ENCODE data around the gene NDUFAF3.

NDUFAF3 gene

GRCh38 chr3:49021813-49022687, at the start of gene NDUFAF3:
Gene NDUFAF3 (plus strand): TSS chr3:49022121. CDS start chr3:49022145, 24 bp downstream.
- peak; percentile 83 for DNase-seq (ENCODE audit: low read depth)

- no peak for DNase-seq (ENCODE audit: low read depth)
Measured at GRCh38 chr3:48974076-48974864, 47.7 kb upstream of the NDUFAF3 start.

- no peak for DNase-seq (ENCODE audit: low read depth)
Measured at GRCh38 chr3:48979451-48979850, 42.5 kb upstream of the NDUFAF3 start.

- no peak for DNase-seq (ENCODE audit: low read depth)
Measured at GRCh38 chr3:48980295-48980694, 41.6 kb upstream of the NDUFAF3 start.

- no peak for DNase-seq (ENCODE audit: low read depth)
Measured at GRCh38 chr3:48982016-48982415, 39.9 kb upstream of the NDUFAF3 start.

- no peak for DNase-seq (ENCODE audit: low read depth)
Measured at GRCh38 chr3:48982686-48983085, 39.2 kb upstream of the NDUFAF3 start.

- DNase-seq (ENCODE audit: low read depth): no peak
Measured at GRCh38 chr3:48983096-48983495, 38.8 kb upstream of the NDUFAF3 start.

GRCh38 chr3:48984663-48985062, 37.3 kb upstream of the NDUFAF3 start:
- DNase-seq (ENCODE audit: low read depth): no peak

- no peak for DNase-seq (ENCODE audit: low read depth)
Measured at GRCh38 chr3:48985831-48986376, 36.0 kb upstream of the NDUFAF3 start.

GRCh38 chr3:48989126-48989795, 32.7 kb upstream of the NDUFAF3 start:
- no peak for DNase-seq (ENCODE audit: low read depth)

GRCh38 chr3:48989796-48990635, 31.9 kb upstream of the NDUFAF3 start, which contains the start of gene P4HTM:
Gene P4HTM (plus strand): TSS chr3:48990241. CDS start chr3:48990257, 16 bp downstream.
- DNase-seq (ENCODE audit: low read depth): peak; percentile 78

GRCh38 chr3:48990636-48991469, 31.1 kb upstream of the NDUFAF3 start:
- DNase-seq (ENCODE audit: low read depth): peak; percentile 15

- DNase-seq (ENCODE audit: low read depth): no peak
Measured at GRCh38 chr3:48991851-48992545, 29.9 kb upstream of the NDUFAF3 start.

GRCh38 chr3:48993834-48994233, 28.1 kb upstream of the NDUFAF3 start:
- no peak for DNase-seq (ENCODE audit: low read depth)

GRCh38 chr3:48996640-48997039, 25.3 kb upstream of the NDUFAF3 start:
- no peak for DNase-seq (ENCODE audit: low read depth)

- DNase-seq (ENCODE audit: low read depth): no peak
Measured at GRCh38 chr3:48997102-48997635, 24.8 kb upstream of the NDUFAF3 start.

- DNase-seq (ENCODE audit: low read depth): no peak
Measured at GRCh38 chr3:48997714-48998637, 23.9 kb upstream of the NDUFAF3 start.

All from stimulated activated CD8-positive, alpha-beta memory T cell treated with anti-CD3 and anti-CD28 coated beads, Interleukin-12 subunit alpha, Interleukin-12 subunit beta, amount 100 ng/mL, for 4 hours (primary cell).